NCI-H2171 (cell line): Measurements from ENCODE around the gene FRK.

ENCODE experiments used
- DNase-seq: peaks from one replicate; lab custom pipeline; 2025; lab: John Stamatoyannopoulos, UW

FRK gene

DNA sequence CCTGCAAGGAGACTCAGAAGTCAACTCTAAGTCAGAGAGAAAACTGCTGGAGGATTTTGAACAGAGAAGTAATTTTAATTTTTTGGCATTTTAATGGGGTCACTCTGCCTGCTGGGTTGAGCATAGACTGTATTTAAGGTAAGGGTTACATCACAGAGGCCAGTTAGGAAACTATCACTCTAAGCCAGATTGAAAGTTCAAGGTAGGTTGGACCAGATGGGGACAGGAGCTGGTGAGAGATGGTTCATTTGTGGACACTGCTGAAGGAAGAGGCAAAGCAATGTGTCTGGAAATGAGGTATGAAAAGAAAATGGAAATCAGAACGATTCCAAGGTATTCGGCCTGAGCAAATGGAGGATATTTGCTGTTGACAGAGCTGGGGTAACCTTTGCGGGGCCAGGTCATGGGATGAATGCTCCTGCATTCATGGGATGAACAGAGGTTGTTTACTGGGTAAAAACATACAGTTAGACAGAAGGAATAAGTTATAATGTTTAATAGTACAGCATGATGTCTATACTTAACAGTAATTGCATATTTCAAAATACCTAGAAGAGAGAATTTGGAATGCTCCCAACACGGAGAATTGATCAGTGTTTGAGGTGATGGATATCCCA lies 26.9 kb downstream of the FRK start:
- no peak for DNase-seq

DNA sequence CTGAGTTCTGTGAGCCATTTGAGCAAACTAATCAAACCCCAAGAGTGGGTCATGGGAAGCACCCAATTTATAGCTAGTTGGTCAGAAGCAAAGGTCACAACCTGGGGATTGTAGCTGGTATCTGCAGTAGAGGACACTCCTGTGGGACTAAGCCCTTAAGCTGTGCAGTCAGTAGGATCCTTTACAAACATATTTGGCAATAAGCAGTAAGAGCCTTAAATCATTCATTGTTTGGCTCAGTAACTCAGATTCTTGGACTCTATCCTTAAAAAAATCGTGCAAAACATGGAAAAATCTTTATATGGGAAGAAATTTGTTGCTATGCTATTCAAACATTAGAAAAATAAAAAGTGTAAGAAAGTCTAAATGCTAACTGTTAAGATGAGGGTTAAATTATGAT lies 29.9 kb downstream of the FRK start:
- no peak for DNase-seq

DNA sequence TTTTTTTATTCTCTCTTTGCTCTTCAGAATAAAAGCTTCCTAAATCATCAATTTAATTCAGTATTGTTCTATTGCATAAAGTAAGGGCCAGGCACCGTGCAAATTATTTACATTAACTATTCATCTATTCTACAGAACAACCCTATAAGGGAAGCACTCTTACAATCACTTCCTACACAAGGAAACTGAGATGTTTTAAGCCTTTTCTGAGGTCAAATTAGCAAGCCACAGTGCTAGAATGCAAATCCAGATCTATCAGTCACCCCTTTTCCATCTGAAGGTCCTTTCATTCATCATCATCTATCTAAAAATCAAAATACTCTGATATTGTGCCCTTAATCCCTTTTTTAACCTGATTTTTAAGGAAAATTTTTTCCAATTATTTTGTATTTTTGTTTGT lies 31.2 kb downstream of the FRK start:
- DNase-seq: no peak

DNA sequence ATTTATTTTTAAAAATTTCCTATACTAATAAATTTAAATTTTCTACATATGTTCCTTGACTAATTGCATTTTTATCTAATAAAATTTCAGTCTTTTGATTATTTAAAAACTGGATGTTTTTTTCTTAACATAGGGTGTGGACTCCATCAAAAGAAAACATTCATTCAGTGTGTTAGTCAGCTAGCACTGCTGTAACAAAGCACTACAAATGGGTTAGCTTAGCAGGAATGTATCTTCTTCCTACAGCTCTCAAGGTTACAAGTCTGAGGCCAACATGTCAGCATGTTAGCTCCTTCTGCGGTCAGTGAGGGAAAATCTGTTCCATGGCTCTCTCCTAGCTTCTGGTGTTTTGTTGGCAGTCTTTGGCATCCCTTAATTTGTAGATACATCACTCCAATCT lies 32.5 kb downstream of the FRK start:
- no peak for DNase-seq

DNA sequence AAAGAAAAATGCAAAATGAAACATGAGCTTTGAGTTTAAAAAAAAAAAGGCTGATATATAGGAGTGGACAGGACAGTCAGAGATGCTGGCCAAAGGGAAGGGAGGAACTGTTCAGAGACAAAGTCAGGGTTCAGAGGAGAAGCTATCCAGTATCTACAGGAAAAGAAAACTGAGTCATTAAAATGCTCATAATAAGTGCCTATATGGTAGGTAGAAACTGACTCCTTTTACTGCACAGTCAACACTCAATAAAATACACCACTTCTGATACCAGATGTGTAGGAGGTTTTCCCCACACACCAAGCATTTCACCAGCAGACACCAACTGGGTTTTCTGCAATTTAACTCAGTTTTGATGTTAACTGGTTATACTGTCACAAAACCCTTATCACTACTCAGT lies 32.9 kb downstream of the FRK start:
- DNase-seq: no peak

DNA sequence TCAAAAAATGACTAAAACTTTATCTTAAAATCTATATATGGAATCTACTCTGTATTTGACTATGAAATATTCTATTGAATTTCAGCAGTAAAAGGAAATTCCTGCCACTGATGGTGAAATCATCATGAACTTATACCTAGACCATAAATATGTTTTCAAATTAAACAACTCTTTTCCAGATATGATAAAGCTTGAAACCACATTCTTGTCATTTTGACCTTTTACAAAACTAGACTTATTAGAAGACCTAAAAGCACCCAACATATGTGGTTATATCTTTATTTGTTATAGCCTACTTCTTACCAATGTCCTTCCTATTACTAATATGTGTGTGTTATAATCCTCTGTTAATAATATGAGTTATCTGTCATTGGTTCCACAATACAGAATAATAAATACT lies 35.3 kb downstream of the FRK start:
- DNase-seq: no peak

DNA sequence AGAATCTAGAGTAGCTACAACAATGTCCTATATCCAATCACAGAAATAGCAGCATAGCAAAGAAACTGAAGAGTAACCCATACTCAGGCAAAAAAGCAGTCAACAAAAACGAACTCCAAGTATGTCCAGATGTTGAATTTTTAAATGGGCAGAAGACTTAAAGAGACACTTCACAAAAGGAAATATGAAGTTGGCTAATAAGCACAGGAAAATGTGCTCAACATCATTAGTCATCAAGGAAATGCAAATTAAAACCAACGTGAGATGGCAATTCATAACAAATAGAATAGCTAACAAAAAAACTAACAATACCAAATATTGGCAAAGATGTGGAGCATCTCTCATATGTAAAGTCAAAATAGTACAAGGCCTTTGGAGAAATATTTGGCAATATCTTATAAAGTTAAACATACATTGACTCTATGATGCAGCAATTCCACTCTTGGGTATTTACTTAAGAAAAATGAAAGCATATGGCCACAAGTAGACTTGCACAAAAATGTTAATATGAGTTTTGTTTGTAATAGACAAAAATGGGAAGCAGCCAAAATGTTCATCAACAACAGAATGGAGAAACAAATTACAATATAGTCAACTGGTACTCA lies 37.7 kb downstream of the FRK start:
- DNase-seq: no peak

DNA sequence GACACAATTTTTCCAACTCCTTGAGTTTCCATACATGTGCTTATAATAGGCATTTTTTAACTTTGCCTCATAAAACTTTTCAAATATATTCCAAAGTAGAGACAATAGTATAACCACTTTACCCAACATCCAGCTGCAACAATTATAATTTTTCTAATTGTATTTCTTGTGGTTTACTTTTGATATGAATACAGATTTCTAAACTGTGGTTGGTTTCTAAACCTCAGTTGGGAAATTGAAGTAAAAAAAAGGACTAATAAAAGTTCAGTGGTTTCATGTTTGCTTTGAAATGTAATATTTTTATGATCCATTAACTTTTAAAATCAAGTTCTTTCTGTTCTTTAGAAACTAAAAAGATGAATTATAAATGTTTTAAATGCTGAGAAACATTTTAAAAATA lies 40.0 kb downstream of the FRK start:
- no peak for DNase-seq

DNA sequence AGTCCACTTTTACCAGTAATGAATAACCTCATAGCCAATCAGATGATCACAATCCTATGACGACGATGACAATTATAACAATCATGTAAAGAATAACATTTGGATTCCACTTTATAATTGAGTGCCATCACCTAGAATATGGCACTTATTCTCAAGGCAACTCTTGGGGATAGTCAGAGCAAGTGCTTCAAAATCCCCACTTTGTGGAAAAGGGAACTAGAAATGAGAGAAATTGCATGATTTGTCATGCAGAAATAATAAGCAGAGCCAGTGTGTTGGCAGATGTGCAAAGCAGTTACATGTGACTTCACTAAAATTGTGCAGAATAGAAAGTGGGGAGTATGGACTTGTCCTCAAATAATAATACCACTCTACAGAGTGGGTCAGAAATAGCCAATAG lies 41.3 kb downstream of the FRK start:
- DNase-seq: no peak

DNA sequence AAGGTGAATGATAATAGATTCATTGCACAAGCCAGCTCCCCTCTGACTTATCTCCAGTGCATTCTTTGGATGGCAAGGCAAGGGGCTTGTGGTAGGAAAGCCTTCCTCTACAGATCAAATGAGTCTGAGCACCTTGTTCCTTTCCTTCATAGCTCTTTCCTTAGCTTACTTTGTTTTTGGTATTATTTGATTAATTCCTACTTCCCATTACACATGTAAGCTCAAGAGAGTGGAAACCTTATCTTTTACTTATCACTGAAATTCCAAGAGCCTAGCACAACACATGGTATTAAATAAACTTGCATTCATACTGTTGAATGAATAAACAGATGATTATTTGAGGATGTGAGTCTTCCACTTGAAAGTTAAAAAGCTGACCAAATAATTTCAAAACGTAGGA lies 41.7 kb downstream of the FRK start:
- no peak for DNase-seq

DNA sequence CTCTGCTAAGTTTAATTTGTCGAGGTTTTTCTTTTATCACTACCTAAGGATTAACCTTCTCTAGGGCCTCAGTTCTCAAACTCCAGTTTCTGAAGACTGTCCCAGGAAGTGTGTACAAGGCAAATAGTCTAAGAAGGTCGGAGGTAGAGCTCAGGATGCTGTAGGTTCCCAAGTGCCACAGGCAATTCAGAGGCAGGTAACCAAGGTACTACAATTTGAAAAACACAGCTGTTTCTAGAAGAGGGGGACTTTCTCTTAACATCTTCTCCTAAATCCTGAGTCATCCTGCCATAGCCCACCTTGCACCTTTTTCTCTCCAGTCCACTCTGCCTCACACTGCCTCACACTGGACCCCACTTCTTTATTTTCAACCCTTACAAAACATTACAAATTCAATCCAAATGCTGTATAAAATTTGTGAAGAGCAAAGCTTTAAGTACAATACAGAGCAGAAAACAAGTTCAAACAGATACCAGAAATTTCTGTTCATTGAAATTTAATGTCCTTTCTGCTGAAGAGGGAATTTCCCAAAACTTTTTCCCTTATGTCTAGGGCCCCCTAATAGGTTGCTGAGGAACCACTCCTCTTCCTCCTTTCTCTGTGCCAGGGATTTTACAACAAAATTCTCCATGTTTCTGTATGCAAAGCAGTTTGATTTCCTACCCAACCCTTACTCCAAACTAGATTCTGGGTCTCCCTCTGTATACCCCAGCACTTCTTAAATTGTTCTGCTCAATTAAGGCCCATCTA lies 43.0 kb downstream of the FRK start:
- DNase-seq: no peak

DNA sequence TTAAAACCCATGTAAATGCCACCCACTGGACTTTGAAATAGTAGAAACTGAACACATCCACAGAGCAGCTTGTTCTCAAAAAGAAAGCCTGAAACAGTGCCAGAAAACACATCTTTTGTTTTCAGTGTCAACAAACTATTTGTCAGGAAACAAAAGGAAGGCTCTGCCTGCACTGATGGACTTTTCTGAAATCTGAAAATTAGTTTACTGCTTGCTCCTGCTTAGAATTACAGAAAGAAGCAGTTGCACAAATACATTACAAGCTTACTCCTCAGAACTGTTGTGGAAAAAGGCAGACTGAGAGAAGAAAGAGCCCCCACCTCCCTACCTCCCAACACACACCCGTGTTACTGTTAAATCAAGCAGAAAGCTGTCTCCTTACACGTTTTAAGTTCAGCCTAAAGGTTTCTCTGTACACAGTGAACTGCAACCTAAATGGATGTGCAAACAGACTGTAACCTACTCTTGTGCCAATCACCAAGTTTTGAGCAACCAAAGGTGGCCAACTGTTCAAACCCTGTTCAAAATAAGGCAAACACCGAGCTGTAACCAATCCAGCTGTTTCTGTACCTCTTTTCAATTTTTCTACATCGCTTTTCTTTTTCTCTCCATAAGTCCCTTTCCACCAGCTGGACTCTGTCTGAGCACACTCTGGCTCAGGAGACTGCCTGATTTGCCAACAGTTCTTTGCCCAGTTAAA lies 43.7 kb downstream of the FRK start:
- DNase-seq: no peak

DNA sequence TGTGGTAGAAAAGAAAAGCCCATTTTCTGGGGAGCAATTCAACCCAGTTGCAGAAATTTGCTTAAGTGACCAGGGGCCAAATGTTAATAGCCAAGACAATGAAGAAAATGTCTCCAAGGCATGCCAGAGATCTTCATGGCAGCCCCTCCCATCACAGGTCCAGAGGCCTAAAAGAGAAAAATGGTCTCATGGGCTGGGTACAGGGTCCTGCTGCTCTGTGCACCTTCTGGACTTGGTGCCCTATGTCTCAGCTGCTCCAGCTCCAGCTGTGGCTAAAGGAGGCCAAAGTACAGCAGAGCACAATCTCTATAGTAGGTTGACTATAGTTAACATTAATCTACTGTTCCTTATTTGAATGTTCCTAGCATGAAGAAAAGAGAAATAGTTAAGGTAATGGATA lies 44.7 kb downstream of the FRK start:
- no peak for DNase-seq

DNA sequence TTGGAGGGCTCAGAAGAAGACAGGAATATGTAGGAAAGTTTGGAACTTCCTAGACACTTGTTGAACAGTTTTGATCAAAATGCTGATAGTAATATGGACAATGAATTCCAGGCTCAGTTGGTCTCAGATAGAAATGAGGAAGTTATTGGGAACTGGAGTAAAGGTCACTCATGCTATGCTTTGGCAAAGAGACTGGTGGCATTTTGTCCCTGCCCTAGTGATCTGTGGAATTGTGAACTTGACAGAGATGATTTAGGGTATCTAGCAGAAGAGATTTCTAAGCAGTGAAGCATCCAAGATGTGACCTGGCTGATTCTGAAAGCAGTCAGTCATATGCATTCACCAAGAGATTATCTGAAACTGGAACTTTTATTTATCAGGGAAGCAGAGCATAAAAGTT lies 45.1 kb downstream of the FRK start:
- no peak for DNase-seq

DNA sequence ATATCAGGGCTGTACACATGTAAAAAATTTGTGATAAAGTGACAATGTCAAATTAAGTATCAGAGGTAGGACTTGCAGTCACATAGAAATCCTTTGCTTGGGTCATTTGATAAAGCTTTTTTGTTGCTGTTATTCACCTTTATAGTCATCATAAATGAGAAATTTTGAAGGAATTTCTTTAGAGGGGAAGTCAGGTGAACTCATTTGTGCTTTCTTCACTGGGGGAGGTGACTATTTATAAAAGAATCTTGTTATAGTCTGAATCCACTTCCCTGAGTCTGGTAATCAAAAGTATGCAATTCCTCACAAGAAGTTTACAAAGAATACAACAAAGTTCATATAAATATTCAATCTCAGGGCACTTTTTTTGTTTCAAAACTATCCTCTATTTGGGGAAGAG lies 47.7 kb downstream of the FRK start:
- DNase-seq: no peak

DNA sequence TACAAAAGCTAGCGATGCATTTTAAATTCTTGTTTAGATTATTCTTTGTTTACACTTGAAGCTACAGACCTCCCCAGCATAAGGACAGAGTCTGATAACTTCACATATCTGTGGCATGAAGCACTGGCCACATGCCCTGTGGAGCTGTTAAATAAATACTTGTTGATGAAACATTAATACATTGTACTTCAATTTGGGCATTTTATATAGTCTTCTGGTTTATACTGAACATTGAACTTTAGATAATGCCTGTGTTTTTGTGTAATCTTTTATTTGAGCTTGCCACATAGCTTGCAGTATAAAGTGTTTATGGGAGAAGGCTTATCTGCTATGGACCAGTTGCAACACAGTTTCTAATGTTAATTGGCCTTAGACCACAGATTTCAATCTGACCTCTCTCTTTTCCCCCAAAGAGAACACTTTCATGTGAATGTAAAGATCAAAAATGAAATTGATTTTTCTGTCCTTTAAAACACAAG lies 48.2 kb downstream of the FRK start:
- DNase-seq: no peak

DNA sequence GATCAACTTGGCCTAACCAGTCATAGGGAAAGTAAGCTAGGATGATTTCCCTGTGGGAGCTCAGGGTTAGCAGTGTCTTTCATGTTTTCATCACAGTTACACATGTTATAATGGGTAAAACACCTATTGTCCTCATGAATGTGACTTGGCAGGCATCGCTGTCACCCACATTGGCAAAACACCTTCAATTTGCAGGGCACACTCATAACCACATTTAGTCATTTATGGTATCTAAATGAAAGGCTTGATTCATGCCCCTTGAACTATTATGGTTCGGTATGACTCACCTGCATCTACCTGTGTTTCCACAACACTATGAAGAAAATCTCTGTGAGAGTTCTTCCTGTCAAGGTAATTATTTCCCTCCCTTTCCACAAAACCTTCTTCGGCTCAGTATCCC lies 49.2 kb downstream of the FRK start:
- DNase-seq: no peak

DNA sequence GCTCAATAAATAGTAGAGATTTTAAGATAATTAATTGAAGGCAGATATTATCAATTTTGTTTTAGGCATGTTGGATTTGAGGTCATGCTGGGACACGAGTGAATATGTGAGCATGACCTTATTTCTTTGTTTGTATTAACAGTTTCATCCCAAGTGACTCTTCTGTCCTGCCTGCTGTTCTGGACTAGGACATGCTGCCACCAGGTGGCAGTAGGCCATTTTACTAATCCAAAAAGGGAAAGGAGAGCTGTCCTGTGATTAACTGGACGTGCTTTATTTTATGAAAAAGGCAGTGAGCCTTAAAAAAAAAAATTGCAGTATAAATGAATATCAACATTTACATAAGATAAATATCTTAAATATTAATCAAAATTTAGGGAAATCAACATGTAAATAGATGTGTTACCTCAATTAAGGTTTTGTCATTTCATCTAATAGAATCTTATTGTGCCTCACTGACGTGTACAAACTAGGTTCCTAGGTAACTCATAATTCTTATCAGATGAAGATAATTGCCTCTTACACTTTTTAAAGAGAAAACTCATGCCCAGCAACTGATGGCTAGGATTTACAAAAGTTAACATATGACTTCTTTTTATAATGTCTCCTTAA lies 49.8 kb downstream of the FRK start:
- peak; percentile 30 for DNase-seq

DNA sequence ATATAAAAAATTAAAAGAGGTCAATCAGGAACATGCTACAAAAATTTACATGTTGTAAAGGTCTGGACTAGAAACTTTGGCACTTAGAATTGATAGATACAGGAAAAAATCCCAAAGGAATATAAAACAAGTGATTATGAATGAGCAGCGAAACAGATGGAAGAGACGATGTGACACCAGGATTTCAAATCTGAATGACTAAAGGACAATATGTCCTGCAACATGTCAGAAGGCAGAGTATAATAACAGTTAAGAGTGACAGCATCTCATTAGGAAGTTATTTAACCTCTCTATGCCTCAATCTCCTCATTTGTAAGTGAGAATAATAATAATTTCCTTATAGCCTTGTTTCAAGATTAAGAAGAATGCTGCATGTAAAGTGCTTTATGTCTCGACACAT lies 50.3 kb downstream of the FRK start:
- peak; percentile 2 for DNase-seq

DNA sequence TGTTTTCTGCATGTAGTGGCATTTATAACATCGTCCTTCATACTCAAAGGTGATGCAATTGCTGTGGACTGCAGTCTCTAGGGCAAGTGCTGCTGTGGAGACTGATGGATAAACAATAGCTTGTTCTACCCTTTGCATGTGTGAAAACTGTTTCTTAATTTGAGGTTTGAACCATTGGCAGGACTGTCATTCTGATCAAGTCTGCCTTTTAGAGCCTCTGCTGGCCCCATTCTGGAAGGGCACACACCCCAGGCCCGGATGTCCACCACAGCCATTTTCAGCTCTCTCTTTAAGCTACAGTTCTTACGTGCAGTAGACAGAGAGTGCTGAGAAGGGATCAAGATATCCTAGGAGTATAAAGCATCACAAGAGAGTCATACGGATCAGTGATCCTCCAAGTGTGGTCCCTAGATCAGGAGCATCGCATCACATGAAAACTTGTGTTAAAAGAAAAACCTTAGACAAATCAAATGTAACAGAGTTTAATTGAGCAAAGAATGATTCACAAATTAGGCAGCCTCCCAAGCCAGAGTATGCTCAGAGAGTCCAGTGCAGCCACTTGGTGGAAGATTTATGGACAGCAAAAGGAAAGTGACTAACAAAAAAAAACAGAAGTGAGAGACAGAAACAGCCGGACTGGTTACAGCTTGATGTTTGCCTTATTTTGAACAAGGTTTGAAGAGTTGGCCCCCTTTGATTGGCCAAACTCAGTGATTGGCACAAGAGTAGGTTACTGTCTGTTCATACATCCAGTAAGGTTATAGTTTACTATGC lies 52.0 kb downstream of the FRK start:
- DNase-seq: no peak
